OCI-LY1 (cell line): ENCODE results near the gene RBP7.
"Not testable (repeated sequence)": the region's sequence is repeated elsewhere in the genome, so short reads cannot be mapped to it uniquely, and the experiment has no call there.

Experiments used
- H2AFZ ChIP-seq: fragments of 200-600 bp; sonication (generic), shearing (Covaris generic); 2 replicates; pipeline ENCODE4 v1.6.0; 2014; ENCODE audit warnings: antibody characterized with exemption, mild to moderate bottlenecking, low read length
- H3F3A ChIP-seq: fragments of 200-600 bp; sonication (generic), shearing (Covaris generic); 2 replicates; pipeline ENCODE4 v1.6.0; 2014; ENCODE audit warnings: mild to moderate bottlenecking, antibody characterized with exemption, low read length, moderate library complexity; ENCODE audit not compliant: insufficient read depth
- H3K27ac ChIP-seq: fragments of 200-600 bp; sonication (generic); 2 replicates; pipeline ENCODE4 v1.5.1; 2014; ENCODE audit warnings: low read length, mixed run types, mild to moderate bottlenecking, low read depth; ENCODE audit not compliant: poor library complexity, severe bottlenecking
- H3K27me3 ChIP-seq: fragments of 200-600 bp; sonication (generic); 2 replicates; pipeline ENCODE4 v1.6.0; 2014; ENCODE audit warnings: antibody characterized with exemption, mild to moderate bottlenecking, low read length, moderate library complexity; ENCODE audit not compliant: insufficient read depth
- H3K36me3 ChIP-seq: fragments of 200-600 bp; sonication (generic); 2 replicates; pipeline ENCODE4 v1.6.1; 2014; ENCODE audit warnings: mild to moderate bottlenecking, antibody characterized with exemption, low read length, moderate library complexity, mixed read lengths; ENCODE audit not compliant: insufficient read depth
- H3K4me1 ChIP-seq: fragments of 200-600 bp; sonication (generic); 2 replicates; pipeline ENCODE4 v1.5.1; 2014; ENCODE audit warnings: mild to moderate bottlenecking, low read length, moderate library complexity; ENCODE audit not compliant: insufficient read depth, severe bottlenecking
- H3K4me2 ChIP-seq: fragments of 200-600 bp; sonication (generic), shearing (Covaris generic); 2 replicates; pipeline ENCODE4 v1.6.1; 2014; ENCODE audit warnings: low read length
- H3K4me3 ChIP-seq: fragments of 200-600 bp; sonication (generic); 2 replicates; pipeline ENCODE4 v1.5.1; 2014; ENCODE audit warnings: low read length, low read depth, mild to moderate bottlenecking, mixed read lengths; ENCODE audit not compliant: poor library complexity, severe bottlenecking
- H3K79me2 ChIP-seq: fragments of 200-600 bp; shearing (Covaris generic); 2 replicates; pipeline ENCODE4 v1.6.1; 2016; ENCODE audit warnings: mixed run types, low read length, mixed read lengths; ENCODE audit not compliant: insufficient read depth
- H3K9ac ChIP-seq: fragments of 200-600 bp; sonication (generic), shearing (Covaris generic); 2 replicates; pipeline ENCODE4 v1.6.1; 2014; ENCODE audit warnings: mild to moderate bottlenecking, low read length, mixed read lengths
- H3K9me2 ChIP-seq: fragments of 200-600 bp; sonication (generic), shearing (Covaris generic); 2 replicates; pipeline ENCODE4 v1.6.1; 2014; ENCODE audit warnings: low read depth, mild to moderate bottlenecking, low read length, mixed read lengths
- H3K9me3 ChIP-seq: fragments of 200-600 bp; shearing (Covaris generic); 2 replicates; pipeline ENCODE4 v1.6.1; 2014; ENCODE audit warnings: low read length, mixed read lengths
- H4K20me1 ChIP-seq: fragments of 200-600 bp; sonication (generic), shearing (Covaris generic); 2 replicates; pipeline ENCODE4 v1.6.0; 2016; ENCODE audit warnings: mild to moderate bottlenecking, low read length; ENCODE audit not compliant: insufficient read depth
- EZH2 ChIP-seq: fragments of 200-600 bp; sonication (generic), shearing (Covaris generic); IDR thresholded peaks from 2 replicates; pipeline ENCODE4 v1.8.0; 2017; ENCODE audit warnings: borderline replicate concordance, mixed run types, mild to moderate bottlenecking, antibody characterized with exemption, low read length, moderate library complexity, mixed read lengths
- TF ChIP-seq, protein P1 (sequence below): fragments of 200-600 bp; sonication (generic), shearing (Covaris generic); IDR thresholded peaks from 2 replicates; pipeline ENCODE4 v1.5.1; 2017; ENCODE audit warnings: mild to moderate bottlenecking, antibody characterized with exemption, low read length, moderate library complexity, mixed read lengths

RBP7 gene

DNA sequence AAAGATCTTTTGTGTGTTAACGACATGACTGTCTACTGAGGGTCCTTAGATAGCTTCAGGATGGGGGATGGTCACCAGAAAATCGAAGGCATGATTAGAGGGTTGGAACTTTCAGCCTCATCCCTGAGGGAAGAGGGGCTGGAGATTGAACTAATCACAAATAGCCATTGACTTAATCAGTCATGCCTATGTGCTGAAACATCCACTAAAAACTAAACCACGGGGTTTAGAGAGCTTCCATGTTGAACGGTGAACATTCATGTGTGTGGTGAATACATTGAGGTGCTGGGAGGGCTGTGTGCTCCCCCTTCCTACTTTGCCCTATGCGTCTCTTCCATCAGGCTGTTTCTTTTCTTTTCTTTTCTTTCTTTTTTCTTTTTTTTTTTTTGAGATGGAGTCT, 17.0 kb downstream of the RBP7 start:
- H3K27ac ChIP-seq = no peak overlapping the region
- H3K27me3 ChIP-seq = no peaks in the 10 kb centered on the region; the same call in 1 of the 2 replicates
- TF ChIP-seq EZH2 = no peak
- TF ChIP-seq, protein P1, sequence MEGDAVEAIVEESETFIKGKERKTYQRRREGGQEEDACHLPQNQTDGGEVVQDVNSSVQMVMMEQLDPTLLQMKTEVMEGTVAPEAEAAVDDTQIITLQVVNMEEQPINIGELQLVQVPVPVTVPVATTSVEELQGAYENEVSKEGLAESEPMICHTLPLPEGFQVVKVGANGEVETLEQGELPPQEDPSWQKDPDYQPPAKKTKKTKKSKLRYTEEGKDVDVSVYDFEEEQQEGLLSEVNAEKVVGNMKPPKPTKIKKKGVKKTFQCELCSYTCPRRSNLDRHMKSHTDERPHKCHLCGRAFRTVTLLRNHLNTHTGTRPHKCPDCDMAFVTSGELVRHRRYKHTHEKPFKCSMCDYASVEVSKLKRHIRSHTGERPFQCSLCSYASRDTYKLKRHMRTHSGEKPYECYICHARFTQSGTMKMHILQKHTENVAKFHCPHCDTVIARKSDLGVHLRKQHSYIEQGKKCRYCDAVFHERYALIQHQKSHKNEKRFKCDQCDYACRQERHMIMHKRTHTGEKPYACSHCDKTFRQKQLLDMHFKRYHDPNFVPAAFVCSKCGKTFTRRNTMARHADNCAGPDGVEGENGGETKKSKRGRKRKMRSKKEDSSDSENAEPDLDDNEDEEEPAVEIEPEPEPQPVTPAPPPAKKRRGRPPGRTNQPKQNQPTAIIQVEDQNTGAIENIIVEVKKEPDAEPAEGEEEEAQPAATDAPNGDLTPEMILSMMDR = no peak
- H4K20me1 ChIP-seq = no peaks in the 10 kb centered on the region
- no peak overlapping the region for H3K4me2 ChIP-seq
- H3K9me3 ChIP-seq = no peaks in the 10 kb centered on the region
- no peak overlapping the region for H3K4me3 ChIP-seq
- H3K36me3 ChIP-seq = no peaks in the 10 kb centered on the region
- H3K9me2 ChIP-seq = no peaks in the 10 kb centered on the region
- H3K4me1 ChIP-seq = no peaks in the 10 kb centered on the region
- H2AFZ ChIP-seq = no peak overlapping the region
- no peaks in the 10 kb centered on the region for H3K79me2 ChIP-seq
- H3K9ac ChIP-seq = no peak overlapping the region
- H3F3A ChIP-seq = no peaks in the 10 kb centered on the region

DNA sequence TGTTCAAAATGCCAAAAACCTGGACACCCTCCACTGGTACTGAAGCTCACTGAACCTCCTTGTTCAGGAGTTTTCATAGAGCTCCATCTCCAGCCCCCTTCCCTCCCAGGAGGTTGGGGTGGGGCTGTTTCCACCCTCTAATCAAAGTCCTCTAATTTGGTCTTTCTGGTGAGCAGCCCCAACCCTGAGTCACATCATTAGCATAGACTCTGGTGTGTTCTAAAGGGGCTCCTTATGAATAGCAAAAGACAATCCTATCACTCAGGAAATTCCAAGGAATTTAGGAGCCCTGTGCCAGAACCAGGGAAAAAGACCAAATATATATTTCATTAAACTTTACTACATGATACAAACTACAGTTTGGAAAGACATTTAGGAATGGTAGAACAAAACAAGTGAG, 22.5 kb downstream of the RBP7 start:
- Histone ChIP-seq H4K20me1 (no peaks in the 10 kb centered on the region), H3K4me3 (no peak overlapping the region), H3K27ac (no peak overlapping the region), H3F3A (no peaks in the 10 kb centered on the region), H3K9me3 (no peaks in the 10 kb centered on the region), H3K4me2 (no peak overlapping the region), H3K9ac (no peak overlapping the region), H2AFZ (no peak overlapping the region), H3K9me2 (no peaks in the 10 kb centered on the region), H3K27me3 (no peaks in the 10 kb centered on the region; the same call in 1 of the 2 replicates), H3K79me2 (no peaks in the 10 kb centered on the region), H3K36me3 (no peaks in the 10 kb centered on the region), H3K4me1 (no peaks in the 10 kb centered on the region)
- no peak for TF ChIP-seq EZH2
- TF ChIP-seq, protein P1 = no peak

DNA sequence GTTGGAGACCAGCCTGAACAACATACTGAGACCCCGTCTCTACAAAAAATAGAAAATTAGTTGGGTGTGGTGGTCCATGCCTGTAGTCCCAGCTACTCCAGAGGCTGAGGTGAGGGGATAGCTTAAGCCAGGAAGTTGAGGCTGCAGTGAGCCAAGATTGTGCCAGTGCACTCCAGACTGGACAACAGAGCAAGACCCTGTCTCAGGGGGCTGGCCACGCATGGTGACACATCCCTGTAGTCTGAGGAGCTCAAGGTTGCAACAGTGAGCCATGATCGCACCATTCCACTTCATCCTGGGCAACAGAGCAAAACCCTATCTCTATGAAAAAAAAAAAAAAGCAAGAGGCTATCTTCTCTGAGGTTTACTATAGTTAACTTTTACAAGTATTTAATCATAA, 23.1 kb downstream of the RBP7 start:
- Histone ChIP-seq H3K79me2 (no peaks in the 10 kb centered on the region), H3K9me3 (no peaks in the 10 kb centered on the region), H3K27ac (no peak overlapping the region), H2AFZ (no peak overlapping the region), H4K20me1 (no peaks in the 10 kb centered on the region), H3K27me3 (no peaks in the 10 kb centered on the region; the same call in 1 of the 2 replicates), H3K9me2 (no peaks in the 10 kb centered on the region), H3K4me2 (no peak overlapping the region), H3K4me3 (no peak overlapping the region), H3K36me3 (no peaks in the 10 kb centered on the region), H3K4me1 (no peaks in the 10 kb centered on the region), H3K9ac (no peak overlapping the region), H3F3A (no peaks in the 10 kb centered on the region)
- TF ChIP-seq EZH2 = no peak
- TF ChIP-seq, protein P1 = no peak

DNA sequence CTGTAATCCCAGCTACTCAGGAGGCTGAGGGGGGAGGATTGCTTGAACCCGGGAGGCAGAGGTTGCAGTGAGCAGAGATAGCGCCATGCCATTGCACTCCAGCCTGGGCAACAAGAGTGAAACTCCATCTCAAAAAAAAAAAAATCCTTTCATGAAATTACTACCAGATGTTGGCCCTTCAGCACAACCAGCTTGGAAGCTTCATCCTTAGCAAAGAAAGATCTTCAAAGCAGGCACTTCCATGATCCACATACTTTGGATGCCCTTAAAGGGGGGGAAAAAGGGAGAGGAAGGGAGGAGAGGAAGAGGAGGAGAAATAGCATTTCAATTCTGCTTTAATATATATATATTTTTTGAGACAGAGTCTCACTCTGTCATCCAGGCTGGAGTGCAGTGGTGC, 23.6 kb downstream of the RBP7 start:
- H2AFZ ChIP-seq, H3K9me3 ChIP-seq, H3K79me2 ChIP-seq, H3K27ac ChIP-seq, H3K4me2 ChIP-seq, H3K9ac ChIP-seq, H3K27me3 ChIP-seq, H3K4me1 ChIP-seq, H3K4me3 ChIP-seq, H3K9me2 ChIP-seq, H3K36me3 ChIP-seq, H3F3A ChIP-seq, H4K20me1 ChIP-seq: not testable (repeated sequence)

DNA sequence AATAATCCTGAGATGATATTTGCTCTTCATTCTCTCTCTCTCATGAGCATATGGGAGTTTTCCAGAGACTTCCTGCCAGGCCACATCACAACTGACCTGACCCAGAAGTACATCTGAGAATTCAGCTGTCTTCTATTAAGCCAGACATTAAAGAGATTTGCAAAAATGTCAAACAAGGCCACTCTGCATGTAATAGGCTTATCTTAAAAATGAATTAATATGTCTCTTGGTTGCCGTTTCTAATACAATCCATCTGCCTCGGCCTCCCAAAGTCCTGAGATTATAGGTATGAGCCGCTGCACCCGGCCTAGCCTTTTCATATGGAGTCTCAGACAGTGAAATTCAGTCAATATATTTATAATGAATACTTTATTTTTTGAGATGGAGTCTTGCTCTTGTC, 25.0 kb downstream of the RBP7 start:
- H3K9me3 ChIP-seq, H4K20me1 ChIP-seq, H3K79me2 ChIP-seq, H3K4me3 ChIP-seq, H3K27me3 ChIP-seq, H3K9ac ChIP-seq, H3K27ac ChIP-seq, H3K9me2 ChIP-seq, H3K36me3 ChIP-seq, H3F3A ChIP-seq, H3K4me1 ChIP-seq, H2AFZ ChIP-seq, H3K4me2 ChIP-seq: not testable (repeated sequence)
